ENCODE results near the gene OLFML1. TPM values are rescaled to one million over a fixed set of nuclear protein-coding genes. Genes with fewer than 3 reads are reported as not detected.
"Not testable (repeated sequence)": the region's sequence is repeated elsewhere in the genome, so short reads cannot be mapped to it uniquely, and the experiment has no call there.

OLFML1 gene
- total RNA-seq, 1 donor from 2014 or later, result 13.6 TPM

DNA sequence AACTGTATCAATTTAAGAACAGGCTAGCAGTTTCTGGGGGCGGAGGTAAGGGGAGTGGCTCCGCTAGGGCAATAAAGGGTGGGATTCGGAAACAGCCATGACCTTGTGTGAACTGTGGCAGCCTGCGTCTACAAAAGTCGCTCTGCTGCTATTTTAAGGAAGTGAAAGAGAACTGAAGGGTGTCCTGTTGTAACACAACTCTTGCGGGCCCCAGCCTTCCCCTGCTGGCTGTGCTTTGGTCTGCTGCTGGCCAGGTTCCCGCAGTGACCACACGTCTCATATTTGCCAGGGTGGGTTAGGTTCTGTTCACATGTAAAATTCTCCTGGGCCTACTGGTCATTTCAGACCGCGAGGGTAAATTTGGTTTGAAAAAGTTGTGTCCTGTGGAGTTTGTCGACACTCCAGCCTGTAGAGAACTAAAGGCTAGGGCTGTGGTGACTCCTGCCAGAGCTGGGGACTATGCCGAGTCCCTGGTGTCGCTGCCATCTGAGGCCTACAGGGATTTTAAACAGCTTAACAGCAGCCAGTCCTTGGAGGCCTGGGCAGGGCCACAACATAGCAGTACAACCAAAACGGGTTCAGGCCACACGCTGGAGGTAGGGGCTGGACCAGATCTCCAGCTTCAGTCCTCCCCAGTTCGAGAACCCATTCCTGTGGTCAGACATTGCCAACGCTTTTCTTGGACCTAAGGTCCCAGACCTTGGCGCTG is 27.4 kb downstream of the OLFML1 start:
- peak; percentile 82 for DNase-seq (ENCODE audit: low spot score)

DNA sequence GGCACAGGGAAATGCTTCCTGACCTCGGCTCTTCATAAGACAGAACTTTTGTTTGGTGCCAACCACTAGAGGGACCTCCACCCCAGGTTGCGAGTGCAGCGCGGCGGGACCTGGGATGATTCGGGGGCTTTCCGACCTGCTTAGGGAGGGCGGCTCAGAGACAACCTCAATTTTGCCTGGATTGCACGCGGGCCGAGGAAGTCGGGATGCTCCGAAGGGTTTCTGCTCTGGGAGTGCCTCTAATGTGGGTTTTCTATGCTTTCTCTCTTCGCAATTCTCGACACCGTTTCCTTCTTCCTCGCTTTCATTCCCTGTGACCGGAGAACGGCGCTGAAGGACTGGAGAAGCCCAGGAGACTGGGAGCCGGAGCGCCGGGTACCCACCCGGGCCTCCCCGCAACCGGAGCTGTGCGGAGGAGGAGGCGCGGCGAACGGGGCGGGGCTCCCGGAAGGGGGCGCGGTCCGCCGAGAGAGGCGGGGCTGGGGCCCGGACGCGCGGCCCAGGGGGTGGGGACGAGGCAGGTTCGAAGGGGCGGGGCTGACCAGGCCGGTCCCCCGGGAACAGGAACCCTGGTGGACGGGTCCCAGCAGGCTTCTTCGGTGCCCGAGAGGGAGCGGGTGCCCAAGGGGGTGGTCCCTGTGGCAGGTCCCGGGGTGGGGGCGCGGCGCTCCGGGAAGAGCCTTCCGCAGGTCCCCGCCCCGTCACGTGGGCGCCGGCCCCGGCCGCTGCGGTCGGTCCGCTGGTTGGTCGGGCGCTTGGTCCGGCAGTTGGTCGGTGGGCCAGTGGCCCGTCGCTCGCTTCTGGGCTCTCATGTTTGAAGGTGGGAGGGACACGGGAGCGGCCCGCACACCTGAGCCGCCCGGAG is 28.2 kb downstream of the OLFML1 start, which contains the start of gene PPFIBP2:
Gene PPFIBP2, plus strand, starts transcription at position 766 of the 865 bp plus-strand sequence. CDS start 35,477 bp downstream, outside the sequence.
- DNase-seq (ENCODE audit: low spot score), result peak; percentile 89

- no peak for DNase-seq (ENCODE audit: low spot score)
Observed at GRCh38 chr11:7514099-7514591, 28.8 kb downstream of the OLFML1 start.

GRCh38 chr11:7515447-7515886 is 30.2 kb downstream of the OLFML1 start:
- DNase-seq (ENCODE audit: low spot score), result no peak

GRCh38 chr11:7516475-7516874 is 31.2 kb downstream of the OLFML1 start:
- no peak for DNase-seq (ENCODE audit: low spot score)

GRCh38 chr11:7517743-7518142 is 32.4 kb downstream of the OLFML1 start:
- DNase-seq (ENCODE audit: low spot score), result not testable (repeated sequence)

DNA sequence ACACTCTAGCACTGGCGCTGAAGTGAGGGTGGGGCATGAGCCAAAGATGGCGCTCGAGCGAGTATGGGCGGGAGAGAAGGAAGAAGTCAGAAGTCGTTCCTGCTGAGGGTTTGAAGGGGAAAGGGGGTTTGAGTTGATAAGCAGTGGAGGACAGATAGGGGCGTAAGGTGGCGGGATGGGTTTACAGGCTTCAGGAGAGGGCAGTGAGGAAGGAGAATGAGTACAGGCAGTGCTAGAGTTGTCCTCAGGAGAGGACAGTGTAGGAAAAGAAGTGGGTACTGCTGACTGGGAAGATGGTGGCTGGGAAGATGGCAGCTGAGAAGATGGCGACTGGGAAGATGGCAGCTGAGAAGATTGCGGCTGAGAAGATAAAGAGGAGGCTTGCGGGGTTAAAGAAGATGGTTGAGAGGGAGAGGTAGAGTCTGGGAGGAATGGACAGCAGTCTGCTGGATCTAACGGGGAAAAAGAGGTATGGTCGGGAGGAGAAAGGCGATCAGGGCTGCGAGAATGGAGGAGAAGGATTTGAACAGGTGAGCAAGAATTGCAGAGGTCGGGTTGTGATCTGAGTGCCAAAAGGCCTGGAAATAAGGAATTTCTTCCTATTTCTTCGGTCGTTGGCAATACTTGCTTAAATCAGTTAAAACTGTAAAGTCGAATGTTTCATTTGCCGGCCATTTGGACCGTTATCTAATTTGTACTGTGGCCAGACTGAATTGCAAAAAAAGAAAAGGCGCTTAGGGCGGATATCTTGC is 33.7 kb downstream of the OLFML1 start:
- no peak for DNase-seq (ENCODE audit: low spot score)

DNA sequence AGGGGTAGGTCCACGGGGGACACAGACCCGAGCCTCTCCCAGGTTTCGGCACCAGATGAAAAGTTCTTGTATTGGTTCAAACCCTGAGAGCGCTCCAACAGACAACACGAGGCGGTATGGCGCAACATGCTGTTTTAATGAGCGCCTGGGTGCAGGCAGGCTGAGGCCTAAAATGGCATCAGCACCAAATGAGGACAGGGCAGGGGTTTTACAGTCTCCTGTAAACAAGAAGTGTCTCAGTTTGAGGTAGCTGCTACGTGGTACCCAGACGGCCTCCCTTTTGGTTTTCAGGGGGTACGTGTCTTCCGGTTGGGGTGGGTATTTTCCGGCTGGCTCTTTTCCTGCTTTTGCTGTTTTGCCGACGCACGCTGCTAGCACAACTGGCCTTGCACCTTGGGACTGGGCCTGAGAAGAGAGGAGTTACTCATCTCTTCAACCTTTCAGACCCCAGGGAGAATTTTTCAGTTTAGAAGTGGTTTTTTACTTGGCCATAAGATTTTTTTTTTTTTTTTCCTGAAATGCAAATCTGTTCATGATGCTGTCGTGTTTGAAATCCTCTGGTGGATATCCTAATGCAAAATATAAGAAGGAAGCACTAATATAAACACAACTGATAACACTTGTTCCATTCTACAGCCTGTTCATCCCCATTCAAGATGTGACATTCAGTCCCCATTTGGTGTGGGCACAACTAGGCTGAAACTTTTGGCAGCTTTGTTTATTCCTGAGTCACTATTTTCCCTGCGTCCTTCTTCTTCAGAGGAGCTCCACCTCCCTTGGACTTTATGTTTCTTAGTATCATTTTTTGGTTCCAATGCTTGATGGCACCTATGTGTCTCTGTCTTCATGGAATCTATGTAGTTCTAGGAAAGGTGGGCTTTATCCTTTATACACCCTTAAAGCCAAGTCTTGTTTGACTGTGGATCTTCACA is 35.0 kb downstream of the OLFML1 start:
- no peak for DNase-seq (ENCODE audit: low spot score)

DNA sequence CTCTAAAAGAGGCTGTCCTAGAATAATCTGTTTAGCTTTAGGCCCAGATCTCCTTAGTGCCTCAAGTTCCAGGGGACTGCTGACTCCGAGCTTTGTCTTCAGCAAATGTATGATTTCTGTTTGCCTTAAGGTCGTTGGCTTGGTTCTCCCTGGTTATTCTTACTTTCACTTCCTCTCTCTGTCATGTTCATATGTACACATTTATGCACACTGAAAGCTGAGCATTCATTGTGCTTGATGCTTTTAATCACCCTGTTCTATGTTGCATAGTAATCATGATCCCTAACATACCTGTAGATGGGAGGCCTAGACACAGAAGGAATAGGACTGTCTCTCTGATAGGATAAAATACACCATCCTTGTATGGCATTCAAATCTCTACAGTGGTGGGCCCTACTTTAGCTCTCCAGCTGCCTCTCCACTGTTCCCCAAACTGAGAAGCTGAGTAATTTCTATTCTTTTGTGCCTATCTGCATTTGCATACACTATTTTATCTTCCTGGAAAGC is 35.7 kb downstream of the OLFML1 start:
- DNase-seq (ENCODE audit: low spot score), result no peak

DNA sequence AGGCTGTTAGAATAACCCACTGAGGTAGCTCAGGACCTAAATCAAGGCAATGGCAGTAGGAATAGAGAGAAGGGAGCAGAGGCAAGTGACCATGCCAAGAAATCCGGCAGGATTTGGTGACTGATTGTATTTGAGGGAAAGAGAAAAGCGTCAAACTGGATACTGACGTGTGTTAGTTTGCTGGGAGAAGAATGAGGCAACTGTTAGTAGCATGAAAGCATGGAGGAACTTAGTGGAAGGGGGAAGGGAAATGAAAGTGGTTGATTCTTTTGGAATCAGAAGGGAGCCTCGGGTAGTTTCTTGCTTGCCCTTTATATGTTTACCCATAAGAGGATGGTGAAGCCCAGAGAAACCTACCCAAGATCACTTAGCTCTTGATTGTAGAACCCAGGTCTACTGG is 36.8 kb downstream of the OLFML1 start:
- no peak for DNase-seq (ENCODE audit: low spot score)

DNA sequence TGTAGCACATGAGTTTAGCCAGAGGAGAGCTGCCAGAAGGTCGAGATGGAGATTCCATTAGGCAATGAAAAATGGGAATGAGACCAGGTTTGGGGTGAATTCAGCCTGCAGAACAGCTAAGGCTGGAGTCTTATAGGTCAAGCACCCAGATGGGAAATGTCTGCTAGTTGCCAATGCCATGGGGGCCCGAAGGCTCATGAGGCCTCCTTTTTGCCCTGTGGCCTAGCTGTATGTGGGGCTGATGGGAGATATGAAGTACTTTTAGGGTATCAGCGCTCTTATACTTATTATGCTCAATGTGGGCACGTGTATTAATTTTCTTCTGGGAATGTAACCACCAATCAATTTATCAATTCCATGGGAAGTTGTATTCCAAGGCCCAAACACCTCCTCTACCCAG is 37.2 kb downstream of the OLFML1 start:
- DNase-seq (ENCODE audit: low spot score), result no peak

DNA sequence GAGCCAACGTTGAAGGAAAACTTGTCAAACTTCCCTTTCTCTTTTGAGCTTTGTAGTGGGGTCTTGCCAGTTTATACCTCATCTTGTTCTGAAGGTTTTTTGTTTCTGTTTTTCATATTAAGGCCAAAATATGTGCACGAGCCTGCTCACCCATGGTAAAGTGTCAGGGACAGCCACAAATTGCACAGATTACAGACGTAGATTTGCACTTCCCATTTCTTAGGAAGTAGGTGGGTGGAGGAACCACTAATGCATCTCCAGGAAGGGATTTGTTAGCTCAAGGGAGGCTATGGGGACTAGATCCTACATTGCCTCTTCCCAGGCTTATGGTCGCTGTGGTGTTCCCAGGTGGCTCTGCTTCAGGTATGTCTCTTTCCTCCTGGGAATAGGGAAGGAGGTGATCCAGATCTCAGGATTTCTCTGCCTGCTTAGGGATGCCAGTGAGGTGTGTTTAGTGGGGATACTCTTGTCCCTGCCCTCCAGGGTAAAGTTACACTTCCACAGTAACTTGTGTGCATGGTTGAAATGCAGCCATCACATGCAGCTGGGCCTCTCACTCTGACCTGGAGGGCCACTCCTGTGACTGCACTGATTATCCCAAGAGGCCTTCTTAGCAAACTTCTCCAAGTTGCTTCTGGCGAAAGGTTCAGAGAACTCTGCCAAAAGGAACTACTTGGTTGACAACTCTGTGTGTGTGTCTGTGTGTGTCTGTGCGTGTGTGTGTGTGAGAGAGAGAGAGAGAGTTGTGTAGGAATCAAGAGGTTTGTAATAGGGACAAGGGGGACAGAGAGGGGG is 38.3 kb downstream of the OLFML1 start:
- DNase-seq (ENCODE audit: low spot score), result no peak

DNA sequence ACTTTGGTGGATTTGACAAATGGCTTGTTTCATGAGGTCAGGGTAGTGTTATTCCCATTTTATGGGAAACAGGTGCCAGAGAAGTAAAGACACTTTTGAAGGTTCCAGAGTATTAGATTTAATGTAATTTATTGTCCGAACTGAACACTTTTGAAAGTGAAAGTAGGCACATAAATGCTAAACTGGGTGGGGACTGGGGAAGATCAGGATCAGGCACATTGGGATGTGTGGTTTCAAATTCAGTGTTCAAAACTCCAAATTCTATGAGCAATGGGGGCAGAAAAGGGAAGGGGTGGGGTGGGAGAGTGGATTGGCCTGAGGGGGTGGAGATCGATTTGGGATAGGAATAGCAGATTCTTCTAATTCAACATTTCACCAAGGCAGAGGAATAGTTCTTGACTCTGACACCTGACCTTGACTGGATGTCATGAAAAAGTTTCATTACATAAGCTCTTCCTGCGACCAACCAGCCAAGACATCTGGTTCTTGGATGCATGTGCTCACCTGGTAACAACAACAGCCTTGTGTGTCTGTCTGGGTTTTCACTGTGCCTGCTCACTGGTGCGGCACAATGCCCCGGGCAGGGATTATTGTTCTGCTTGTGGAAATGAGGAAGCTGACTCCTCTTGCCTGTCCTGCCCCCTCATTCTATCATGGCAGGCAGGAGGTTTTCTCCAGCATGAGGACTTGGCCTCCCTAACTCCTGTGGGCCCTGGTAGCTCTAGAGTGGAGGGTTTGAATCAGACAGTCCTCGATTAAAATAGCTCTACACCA is 39.3 kb downstream of the OLFML1 start:
- no peak for DNase-seq (ENCODE audit: low spot score)

GRCh38 chr11:7525424-7525823 is 40.1 kb downstream of the OLFML1 start:
- no peak for DNase-seq (ENCODE audit: low spot score)

DNA sequence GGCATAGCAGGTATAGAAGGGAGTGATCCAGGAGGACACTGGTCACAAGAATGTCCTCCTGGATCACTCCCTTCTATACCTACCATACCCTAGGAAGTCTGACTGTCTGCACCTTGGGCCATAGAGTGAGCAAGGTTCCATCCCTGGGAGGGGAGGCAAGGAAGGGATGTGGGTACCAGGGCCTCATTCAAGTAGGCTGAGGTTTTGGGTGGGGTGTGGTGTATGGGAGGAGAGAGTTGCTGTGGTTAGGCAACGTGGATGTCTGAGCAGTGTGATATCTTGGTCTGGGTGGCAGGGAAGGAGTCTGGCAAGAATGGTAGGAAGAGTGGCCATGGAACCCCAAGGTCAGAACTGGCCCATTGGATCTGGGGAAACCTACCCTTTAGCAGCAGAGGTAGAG is 41.7 kb downstream of the OLFML1 start:
- no peak for DNase-seq (ENCODE audit: low spot score)

- DNase-seq (ENCODE audit: low spot score), result no peak
Observed at GRCh38 chr11:7528514-7529049, 43.3 kb downstream of the OLFML1 start.

DNA sequence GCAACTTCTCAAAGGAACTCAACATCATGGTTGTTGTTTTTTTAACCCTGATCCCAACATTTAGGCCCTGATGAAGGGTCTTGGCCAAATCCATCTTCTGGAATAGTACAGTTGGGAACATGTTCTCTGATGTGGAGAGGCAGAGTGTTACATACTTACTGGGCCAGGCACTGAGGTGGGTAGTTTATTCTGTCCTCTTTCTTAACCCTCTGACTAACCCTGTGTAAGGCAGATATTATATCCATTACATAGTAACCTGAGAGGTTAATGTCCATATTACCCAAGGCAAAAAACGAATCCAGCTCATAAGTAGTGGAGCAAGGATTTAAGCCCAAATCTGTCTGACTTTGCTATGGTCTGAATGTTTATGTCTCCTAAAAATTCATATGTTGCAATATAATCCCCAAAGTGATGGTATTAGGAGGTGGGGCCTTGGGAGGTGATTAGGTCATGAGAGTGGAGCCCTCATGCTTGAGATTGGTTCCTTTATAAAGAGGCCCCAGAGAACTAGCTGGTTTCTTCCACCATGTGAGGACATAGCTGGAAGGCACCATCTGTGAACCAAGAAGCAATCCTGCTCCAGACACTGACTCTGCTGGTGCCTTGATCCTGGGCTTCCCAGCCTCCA is 44.8 kb downstream of the OLFML1 start:
- DNase-seq (ENCODE audit: low spot score), result no peak

GRCh38 chr11:7531011-7531410 is 45.7 kb downstream of the OLFML1 start:
- DNase-seq (ENCODE audit: low spot score), result no peak
